Naive thymus-derived CD4-positive, alpha-beta T cell (primary cell): ENCODE measurements around the gene QSOX2. TPM values are rescaled to one million over a fixed set of nuclear protein-coding genes. Genes with fewer than 3 reads are reported as not detected.

ENCODE experiments used
- ATAC-seq: fragments of 150-1000 bp; cut with Tn5 transposase; 2 replicates; pipeline ENCODE4 v1.10.0; 2021; ENCODE audit warnings: mild to moderate bottlenecking, moderate library complexity
- CTCF ChIA-PET: fragments of 350-600 bp; sonication (Branson Sonifier 250); formaldehyde crosslinking; loops from one replicate; lab custom pipeline; 2021; ENCODE audit warnings: antibody characterized with exemption; lab: Charles Lee
- POLR2A ChIA-PET: fragments of 350-600 bp; sonication (Branson Sonifier 250); formaldehyde crosslinking; loops from one replicate; lab custom pipeline; 2021; ENCODE audit warnings: antibody characterized with exemption, inconsistent platforms; lab: Charles Lee
- DNase-seq, 9 donors: peaks; one replicate each; pipeline versions ENCODE4 v3.0.0 to v3.0.0-alpha.2; 2020 to 2022; ENCODE audit warnings: mixed read lengths in 1 of 9
- H3K27ac ChIP-seq: one replicate; pipeline ENCODE4 v1.7.0; 2013; ENCODE audit warnings: mild to moderate bottlenecking, low read depth, low read length, moderate library complexity
- H3K27me3 ChIP-seq, 2 donors: one replicate each; pipeline ENCODE4 v1.7.0; 2013; ENCODE audit warnings: low read length in 2 of 2, mild to moderate bottlenecking in 2 of 2, moderate library complexity in 2 of 2; ENCODE audit not compliant: control insufficient read depth in 2 of 2, insufficient read depth in 2 of 2
- H3K36me3 ChIP-seq, 3 experiments: 1 replicate in 2 of 3; 2 replicates in 1 of 3; pipeline ENCODE4 v1.7.0; 2013; ENCODE audit warnings: low read length in 3 of 3, mild to moderate bottlenecking in 3 of 3, moderate library complexity in 1 of 3; ENCODE audit not compliant: insufficient read depth in 3 of 3, control insufficient read depth in 2 of 3
- H3K4me1 ChIP-seq, 2 donors: one replicate each; pipeline ENCODE4 v1.7.0; 2013; ENCODE audit warnings: low read length in 2 of 2, mild to moderate bottlenecking in 2 of 2, moderate library complexity in 1 of 2; ENCODE audit not compliant: control insufficient read depth in 2 of 2, insufficient read depth in 2 of 2
- H3K4me3 ChIP-seq: 2 replicates; pipeline ENCODE4 v1.7.0; 2013; ENCODE audit warnings: mild to moderate bottlenecking, low read length
- H3K9me3 ChIP-seq, 3 experiments: 1 replicate in 2 of 3; 2 replicates in 1 of 3; pipeline ENCODE4 v1.7.0; 2013; ENCODE audit warnings: low read length in 3 of 3; ENCODE audit not compliant: control insufficient read depth in 2 of 3
- H3K27ac Mint-ChIP-seq, 9 donors: one replicate each; pipeline ENCODE4 v1.8.0; 2020 to 2022; ENCODE audit warnings: mixed read lengths in 9 of 9, mild to moderate bottlenecking in 8 of 9, moderate library complexity in 5 of 9, inconsistent platforms in 2 of 9
- H3K27me3 Mint-ChIP-seq, 5 donors: one replicate each; pipeline ENCODE4 v1.8.0; 2021 to 2022; ENCODE audit warnings: mixed read lengths in 5 of 5, mild to moderate bottlenecking in 1 of 5
- H3K36me3 Mint-ChIP-seq, 5 donors: one replicate each; pipeline ENCODE4 v1.8.0; 2020 to 2022; ENCODE audit warnings: mixed read lengths in 5 of 5, mild to moderate bottlenecking in 3 of 5, inconsistent platforms in 1 of 5
- H3K4me1 Mint-ChIP-seq, 7 donors: one replicate each; pipeline ENCODE4 v1.8.0; 2020 to 2022; ENCODE audit warnings: mixed read lengths in 7 of 7, mild to moderate bottlenecking in 3 of 7, inconsistent platforms in 1 of 7
- H3K4me3 Mint-ChIP-seq, 10 donors: one replicate each; pipeline ENCODE4 v1.8.0; 2020 to 2022; ENCODE audit warnings: mild to moderate bottlenecking in 10 of 10, mixed read lengths in 10 of 10, moderate library complexity in 6 of 10, inconsistent platforms in 2 of 10
- H3K9me3 Mint-ChIP-seq, 11 donors: one replicate each; pipeline ENCODE4 v1.8.0; 2020 to 2022; ENCODE audit warnings: mixed read lengths in 11 of 11, mild to moderate bottlenecking in 4 of 11, inconsistent platforms in 1 of 11, moderate library complexity in 1 of 11
- intact Hi-C, 2 donors: fragments of 100-400 bp; cut with micrococcal nuclease; formaldehyde crosslinking; loops; one replicate each; pipeline ENCODE4 v1.15.1; 2023
- polyA plus RNA-seq, 2 donors: library from polyadenylated mRNA; unstranded; fragments of 300-500 nt; fragmentation: Illumina TruSeq; gene quantifications; one replicate each; pipeline ENCODE4 v1.2.3, GENCODE V29; 2021
- total RNA-seq, 6 experiments: library from RNA in 5 of 6; stranded (reverse) in 5 of 6; gene quantifications; 1 replicate in 5 of 6; 2 replicates in 1 of 6; pipeline ENCODE4 v1.2.3 and lab custom pipeline; 2021 to 2026

The QSOX2 gene
- total and polyA plus RNA-seq, 7 experiments from 2014 or later, result 0.26 to 15.9 (median 11.9) TPM

GRCh38 chr9:136229096-136230065 is 16.2 kb downstream of the QSOX2 start:
- H3K27me3 ChIP-seq, result no peaks in the 10 kb centered on the region
- H3K27ac ChIP-seq, result no peak overlapping the region
- ATAC-seq (no peak), DNase-seq (no peak)
- Mint-ChIP-seq H3K4me1 (peaks cover 36 to 56% (median 43%) of the 10 kb centered on the region in 7 donors), H3K9me3 (no peaks in the 10 kb centered on the region), H3K36me3 (peaks cover 0 to 17% (median 5%) of the 10 kb centered on the region in 5 donors), H3K27ac (peak overlapping the region in 1 of 9 donors; percentile 69), H3K4me3 (no peak overlapping the region), H3K27me3 (no peaks in the 10 kb centered on the region)
- POLR2A ChIA-PET, result no interaction called here
- peaks cover 0 to 9% of the 10 kb centered on the region in 2 donors for H3K4me1 ChIP-seq
- CTCF ChIA-PET, result interaction anchor here (0.7 kb wide), 1 partner anchor 39 kb away, joined by 3 read pairs; no protein-coding TSS in a partner anchor
- intact Hi-C loops, result no loop called here
- peaks cover 0 to 12% (median 0%) of the 10 kb centered on the region in 3 experiments for H3K36me3 ChIP-seq
- no peak overlapping the region for H3K4me3 ChIP-seq
- no peaks in the 10 kb centered on the region for H3K9me3 ChIP-seq

- Histone ChIP-seq H3K27ac (no peak overlapping the region), H3K4me1 (peaks cover 0 to 9% of the 10 kb centered on the region in 2 donors), H3K27me3 (no peaks in the 10 kb centered on the region), H3K4me3 (no peak overlapping the region), H3K36me3 (peaks cover 0 to 23% (median 0%) of the 10 kb centered on the region in 3 experiments), H3K9me3 (no peaks in the 10 kb centered on the region)
- ChIA-PET CTCF (no interaction called here), POLR2A (no interaction called here)
- Mint-ChIP-seq H3K27ac (peak overlapping the region in 4 of 9 donors; percentile 16 to 73 (median 50)), H3K4me1 (peaks cover 28 to 47% (median 34%) of the 10 kb centered on the region in 7 donors), H3K36me3 (peaks cover 0 to 20% (median 8%) of the 10 kb centered on the region in 5 donors), H3K4me3 (no peak overlapping the region), H3K9me3 (no peaks in the 10 kb centered on the region), H3K27me3 (no peaks in the 10 kb centered on the region)
- no peak for DNase-seq
- intact Hi-C loops, result no loop called here
- no peak for ATAC-seq
These were observed 17.3 kb downstream of the QSOX2 start for GRCh38 chr9:136228107-136228875.

GRCh38 chr9:136226680-136227407 is 18.8 kb downstream of the QSOX2 start:
- H3K4me1 Mint-ChIP-seq, result peaks cover 14 to 36% (median 21%) of the 10 kb centered on the region in 7 donors
- intact Hi-C loops, result loop anchor here (1.0 to 2.0 kb wide), 2 partner anchors 18 to 56 kb away; partner anchors contain the start of gene QSOX2 (in 2 of the 2)
- H3K27ac Mint-ChIP-seq, result peak overlapping the region in 1 of 9 donors; percentile 43
- H3K27ac ChIP-seq, result no peak overlapping the region
- no peaks in the 10 kb centered on the region for H3K27me3 ChIP-seq
- H3K4me3 ChIP-seq, result no peak overlapping the region
- H3K9me3 ChIP-seq, result no peaks in the 10 kb centered on the region
- ChIA-PET POLR2A (interaction anchor here (0.6 kb wide), 1 partner anchor 1234 kb away, joined by 3 read pairs; no protein-coding TSS in a partner anchor), CTCF (no interaction called here)
- DNase-seq (no peak), ATAC-seq (no peak)
- H3K4me3 Mint-ChIP-seq, result no peak overlapping the region
- H3K27me3 Mint-ChIP-seq, result no peaks in the 10 kb centered on the region
- H3K36me3 Mint-ChIP-seq, result peaks cover 0 to 32% (median 13%) of the 10 kb centered on the region in 5 donors
- H3K4me1 ChIP-seq, result peaks cover 0 to 1% of the 10 kb centered on the region in 2 donors
- H3K9me3 Mint-ChIP-seq, result no peaks in the 10 kb centered on the region
- H3K36me3 ChIP-seq, result peaks cover 0 to 36% (median 0%) of the 10 kb centered on the region in 3 experiments

GRCh38 chr9:136225748-136226679 is 19.6 kb downstream of the QSOX2 start:
- Mint-ChIP-seq H3K4me1 (peaks cover 5 to 30% (median 19%) of the 10 kb centered on the region in 7 donors), H3K36me3 (peaks cover 0 to 40% (median 13%) of the 10 kb centered on the region in 5 donors), H3K27me3 (no peaks in the 10 kb centered on the region), H3K9me3 (no peaks in the 10 kb centered on the region), H3K4me3 (no peak overlapping the region), H3K27ac (peak overlapping the region in 1 of 9 donors; percentile 59)
- no peaks in the 10 kb centered on the region for H3K27me3 ChIP-seq
- no peaks in the 10 kb centered on the region for H3K9me3 ChIP-seq
- intact Hi-C loops, result loop anchor here (1.0 to 2.0 kb wide), 2 partner anchors 19 to 57 kb away; partner anchors contain the start of gene QSOX2 (in 2 of the 2)
- CTCF ChIA-PET, result interaction anchor here (0.6 to 1.1 kb wide), 3 partner anchors 41 to 1220 kb away, joined by 3 read pairs; no protein-coding TSS in a partner anchor
- H3K4me1 ChIP-seq, result no peaks in the 10 kb centered on the region
- no peak overlapping the region for H3K27ac ChIP-seq
- H3K4me3 ChIP-seq, result no peak overlapping the region
- POLR2A ChIA-PET, result interaction anchor here (0.6 kb wide), 1 partner anchor 1233 kb away, joined by 3 read pairs; no protein-coding TSS in a partner anchor
- DNase-seq (peak in 8 of 9 donors; percentile 40 to 60 (median 53)), ATAC-seq (peak; percentile 85)
- H3K36me3 ChIP-seq, result peaks cover 0 to 44% (median 0%) of the 10 kb centered on the region in 3 experiments

- Histone ChIP-seq H3K27ac (no peak overlapping the region), H3K4me1 (no peaks in the 10 kb centered on the region), H3K9me3 (no peaks in the 10 kb centered on the region), H3K36me3 (peaks cover 0 to 51% (median 0%) of the 10 kb centered on the region in 3 experiments), H3K27me3 (no peaks in the 10 kb centered on the region), H3K4me3 (no peak overlapping the region)
- H3K9me3 Mint-ChIP-seq, result no peaks in the 10 kb centered on the region
- ChIA-PET CTCF (interaction anchor here (0.6 to 1.1 kb wide), 3 partner anchors 42 to 1219 kb away, joined by 3 read pairs; no protein-coding TSS in a partner anchor), POLR2A (no interaction called here)
- H3K27me3 Mint-ChIP-seq, result no peaks in the 10 kb centered on the region
- no peak overlapping the region for H3K4me3 Mint-ChIP-seq
- peaks cover 0 to 46% (median 13%) of the 10 kb centered on the region in 5 donors for H3K36me3 Mint-ChIP-seq
- peaks cover 4 to 27% (median 16%) of the 10 kb centered on the region in 7 donors for H3K4me1 Mint-ChIP-seq
- intact Hi-C loops, result no loop called here
- H3K27ac Mint-ChIP-seq, result no peak overlapping the region
- ATAC-seq (peak; percentile 42), DNase-seq (no peak)
These were observed 20.3 kb downstream of the QSOX2 start for GRCh38 chr9:136225366-136225747.
